RCC 7860 (cell line): Measurements from ENCODE around the gene SGSH.

Experiments
- DNase-seq: peaks from one replicate; pipeline ENCODE4 v3.0.0-alpha.2; 2015; ENCODE audit warnings: low spot score
- FAIRE-seq: peaks from 2 replicates; lab custom pipeline; 2012; peaks lifted over from hg19 to GRCh38; lab: Jason Lieb, UNC

Gene SGSH

GRCh38 chr17:80160536-80160935 lies 59.6 kb downstream of the SGSH start:
- DNase-seq (no peak), FAIRE-seq (no peak)
